ENCODE data around the gene RNF130. TPM values are rescaled to one million over a fixed set of nuclear protein-coding genes. Genes with fewer than 3 reads are reported as not detected.

The RNF130 gene
- polyA plus RNA-seq, 3 donors, result 69.1 to 72.3 (median 72.2) TPM

Other genes starting within 250 kb of the RNF130 start
- 10 to 100 TPM; 27.2 to 29.8 (median 29.1) TPM for gene MRNIP, start 212.9 kb downstream of the RNF130 start, polyA plus RNA-seq (ENCODE audit: insufficient read length in 3 of 3)
- 10 to 100 TPM; 89.8 to 96.2 (median 92.6) TPM for gene TBC1D9B, start 163.9 kb downstream of the RNF130 start, polyA plus RNA-seq (ENCODE audit: insufficient read length in 3 of 3)
- gene RASGEF1C, start 137.5 kb upstream of the RNF130 start, polyA plus RNA-seq (ENCODE audit: insufficient read length in 3 of 3), result under 1 TPM; 0.17 to 1.00 (median 0.27) TPM
- gene MAPK9, start 220.3 kb upstream of the RNF130 start, polyA plus RNA-seq (ENCODE audit: insufficient read length in 3 of 3), result 10 to 100 TPM; 39.6 to 41.5 (median 40.8) TPM